Measurements from ENCODE around the gene DYRK1A.

GRCh38 chr21:37571442-37571841, 204.9 kb downstream of the DYRK1A start:
- TF ChIP-seq CTCF (IDR thresholded peaks at IDR 0.05) (no peak), POLR2A (IDR thresholded peaks at IDR 0.05) (no peak), EP300 (IDR thresholded peaks at IDR 0.05) (no peak), POLR2AphosphoS5 (IDR thresholded peaks at IDR 0.05) (no peak)

Data from suprapubic skin (tissue), 4 donors.